Activated CD8-positive, alpha-beta memory T cell treated with anti-CD3 and anti-CD28 coated beads for 48 hours (primary cell): ENCODE data around the gene CADPS.

ENCODE experiments used
- DNase-seq, 3 experiments: peaks; one replicate each; pipeline ENCODE4 v3.0.0-alpha.2; 2020; ENCODE audit warnings: low read depth in 2 of 3, low spot score in 2 of 3

The CADPS gene

GRCh38 chr3:62453448-62453847 is 421.8 kb downstream of the CADPS start:
- DNase-seq, result no peak

GRCh38 chr3:62451211-62451887 is 423.9 kb downstream of the CADPS start:
- DNase-seq, result no peak

GRCh38 chr3:62446337-62446940 is 428.8 kb downstream of the CADPS start:
- no peak for DNase-seq

- DNase-seq, result no peak
These were observed 429.9 kb downstream of the CADPS start for GRCh38 chr3:62445275-62445674.

GRCh38 chr3:62439978-62440377 is 435.2 kb downstream of the CADPS start:
- no peak for DNase-seq

GRCh38 chr3:62439176-62439813 is 435.9 kb downstream of the CADPS start:
- DNase-seq, result no peak

GRCh38 chr3:62436785-62437184 is 438.4 kb downstream of the CADPS start:
- no peak for DNase-seq

GRCh38 chr3:62433396-62433795 is 441.8 kb downstream of the CADPS start:
- no peak for DNase-seq

- no peak for DNase-seq
These were observed 454.0 kb downstream of the CADPS start for GRCh38 chr3:62421207-62421606.

- DNase-seq, result no peak
These were observed 459.1 kb downstream of the CADPS start for GRCh38 chr3:62416144-62416543.

- DNase-seq, result no peak
These were observed 459.9 kb downstream of the CADPS start for GRCh38 chr3:62415312-62415801.

- no peak for DNase-seq
These were observed 460.4 kb downstream of the CADPS start for GRCh38 chr3:62414786-62415185.

GRCh38 chr3:62413687-62414086 is 461.5 kb downstream of the CADPS start:
- DNase-seq, result no peak

- no peak for DNase-seq
These were observed 468.3 kb downstream of the CADPS start for GRCh38 chr3:62406945-62407344.

- DNase-seq, result no peak
These were observed 469.6 kb downstream of the CADPS start for GRCh38 chr3:62405566-62405965.

- DNase-seq, result no peak
These were observed 470.1 kb downstream of the CADPS start for GRCh38 chr3:62405135-62405534.

- no peak for DNase-seq
These were observed 470.9 kb downstream of the CADPS start for GRCh38 chr3:62404321-62404720.

- DNase-seq, result no peak
These were observed 471.5 kb downstream of the CADPS start for GRCh38 chr3:62403765-62404164.

GRCh38 chr3:62392626-62393292 is 482.5 kb downstream of the CADPS start:
- DNase-seq, result no peak

GRCh38 chr3:62387251-62387650 is 488.0 kb downstream of the CADPS start:
- DNase-seq, result no peak

- no peak for DNase-seq
These were observed 495.9 kb downstream of the CADPS start for GRCh38 chr3:62379321-62379798.

GRCh38 chr3:62378921-62379320 is 496.3 kb downstream of the CADPS start:
- DNase-seq, result no peak
